GM23248 (cell line): ENCODE measurements around the gene FAM168A. TPM values are rescaled to one million over a fixed set of nuclear protein-coding genes. Genes with fewer than 3 reads are reported as not detected.

Source experiments
- DNase-seq: peaks from one replicate; pipeline ENCODE4 v3.0.0-alpha.2; 2015
- H2AFZ ChIP-seq: fragments of 200-600 bp; sonication (generic); 2 replicates; pipeline ENCODE4 v1.6.1; 2016; ENCODE audit warnings: antibody characterized with exemption
- H3F3A ChIP-seq: fragments of 200-600 bp; sonication (generic); 2 replicates; pipeline ENCODE4 v1.6.1; 2016; ENCODE audit warnings: mild to moderate bottlenecking, antibody characterized with exemption, mixed run types; ENCODE audit not compliant: insufficient read depth
- H3K27ac ChIP-seq: fragments of 200-600 bp; sonication (generic); 2 replicates; pipeline ENCODE4 v1.5.1; 2016; ENCODE audit warnings: mild to moderate bottlenecking
- H3K27me3 ChIP-seq: fragments of 200-600 bp; sonication (generic); replicated peaks from 2 replicates; pipeline ENCODE4 v1.6.1; 2016; ENCODE audit warnings: mild to moderate bottlenecking; ENCODE audit not compliant: insufficient read depth
- H3K36me3 ChIP-seq: fragments of 200-600 bp; sonication (generic); 2 replicates; pipeline ENCODE4 v1.6.1; 2016; ENCODE audit warnings: low read depth, mild to moderate bottlenecking
- H3K4me1 ChIP-seq: fragments of 200-600 bp; sonication (generic); 2 replicates; pipeline ENCODE4 v1.6.1; 2016; ENCODE audit warnings: mild to moderate bottlenecking; ENCODE audit not compliant: insufficient read depth
- H3K4me2 ChIP-seq: fragments of 200-600 bp; sonication (generic); one replicate; pipeline ENCODE4 v1.6.1; 2016; ENCODE audit warnings: mild to moderate bottlenecking; ENCODE audit not compliant: unreplicated experiment
- H3K4me3 ChIP-seq: fragments of 200-600 bp; sonication (generic); 2 replicates; pipeline ENCODE4 v1.5.1; 2016; ENCODE audit warnings: mild to moderate bottlenecking
- H3K79me2 ChIP-seq: fragments of 200-600 bp; sonication (generic); 2 replicates; pipeline ENCODE4 v1.6.1; 2016; ENCODE audit warnings: mild to moderate bottlenecking; ENCODE audit not compliant: insufficient read depth
- H3K9ac ChIP-seq: fragments of 200-600 bp; sonication (generic); 2 replicates; pipeline ENCODE4 v1.6.1; 2016; ENCODE audit warnings: mild to moderate bottlenecking
- H3K9me2 ChIP-seq: fragments of 200-600 bp; sonication (generic); 2 replicates; pipeline ENCODE4 v1.6.1; 2016; ENCODE audit warnings: mixed run types, mild to moderate bottlenecking, moderate library complexity; ENCODE audit not compliant: insufficient read depth
- H3K9me3 ChIP-seq: fragments of 200-600 bp; sonication (generic); one replicate; pipeline ENCODE4 v1.6.1; 2017; ENCODE audit warnings: low read depth
- H4K20me1 ChIP-seq: fragments of 200-600 bp; sonication (generic); 2 replicates; pipeline ENCODE4 v1.6.0; 2016; ENCODE audit not compliant: insufficient read depth
- EZH2 ChIP-seq: fragments of 200-600 bp; sonication (generic); IDR thresholded peaks from 2 replicates; pipeline ENCODE4 v1.6.1; 2018; ENCODE audit warnings: antibody characterized with exemption, mild to moderate bottlenecking; ENCODE audit not compliant: insufficient read depth, poor library complexity, severe bottlenecking
- EZH2phosphoT487 ChIP-seq: fragments of 200-600 bp; sonication (generic); IDR thresholded peaks from 2 replicates; pipeline ENCODE4 v1.6.1; 2018; ENCODE audit warnings: antibody characterized with exemption, moderate library complexity, mild to moderate bottlenecking, low read depth; ENCODE audit not compliant: insufficient read depth
- WGBS, 2 experiments: methylation state at CpG; one replicate each; pipeline ENCODE4 v1.1.6; 2015 to 2017; ENCODE audit warnings: low lambda C conversion rate in 2 of 2, low coverage in 1 of 2; ENCODE audit errors: missing lambda C conversion rate in 2 of 2; 5-methylcytosine and 5-hydroxymethylcytosine counted together
- in situ Hi-C: fragments of 300-500 bp; cut with MboI; formaldehyde crosslinking; loops from 2 replicates; pipeline ENCODE4 v1.15.0; 2020
- polyA plus RNA-seq: library from polyadenylated mRNA; unstranded; fragments of >200 nt; fragmentation: Nextera tagmentation; extraction: Ambion mirVana; gene quantifications from 2 replicates; pipeline ENCODE4 v1.2.1, GENCODE V29; 2016
- total RNA-seq: library from RNA; depleted of rRNA; stranded (reverse); fragments of >200 nt; shearing (Covaris generic); gene quantifications from 2 replicates; pipeline ENCODE4 v1.2.3, GENCODE V29; 2014

Gene FAM168A
- total and polyA plus RNA-seq, 2 experiments from 2014 or later: 9.1 to 26.4 TPM

GRCh38 chr11:73506038-73506437 is 91.9 kb downstream of the FAM168A start:
- Histone ChIP-seq H3K79me2 (peaks cover 81% of the 10 kb centered on the region), H3K9me3 (no peaks in the 10 kb centered on the region), H3K4me3 (no peak overlapping the region), H3K9ac (no peak overlapping the region), H3K9me2 (no peaks in the 10 kb centered on the region), H2AFZ (no peak overlapping the region), H3K36me3 (no peaks in the 10 kb centered on the region), H3K4me2 (no peak overlapping the region), H3K27me3 (no peaks in the 10 kb centered on the region), H4K20me1 (no peaks in the 10 kb centered on the region), H3K27ac (no peak overlapping the region), H3F3A (no peaks in the 10 kb centered on the region), H3K4me1 (peaks cover 9% of the 10 kb centered on the region)
- in situ Hi-C loops: no loop called here
- WGBS, 2 experiments: 98 to 100% methylated on average over 2 of the region's 2 CpGs
- TF ChIP-seq EZH2 (no peak), EZH2phosphoT487 (no peak)
- no peak for DNase-seq

GRCh38 chr11:73498343-73498742 is 99.6 kb downstream of the FAM168A start:
- no peaks in the 10 kb centered on the region for H3K9me3 ChIP-seq
- no peak overlapping the region for H3K9ac ChIP-seq
- WGBS, 2 experiments: 87 to 89% methylated on average over 6 of the region's 6 CpGs
- H3K4me3 ChIP-seq: no peak overlapping the region
- no peak for DNase-seq
- H3K36me3 ChIP-seq: no peaks in the 10 kb centered on the region
- in situ Hi-C loops: no loop called here
- no peaks in the 10 kb centered on the region for H4K20me1 ChIP-seq
- no peaks in the 10 kb centered on the region for H3K27me3 ChIP-seq
- H3F3A ChIP-seq: peaks cover 17% of the 10 kb centered on the region
- no peak overlapping the region for H2AFZ ChIP-seq
- H3K9me2 ChIP-seq: no peaks in the 10 kb centered on the region
- no peak overlapping the region for H3K4me2 ChIP-seq
- no peak overlapping the region for H3K27ac ChIP-seq
- no peak for TF ChIP-seq EZH2
- TF ChIP-seq EZH2phosphoT487: no peak
- H3K79me2 ChIP-seq: peaks cover 93% of the 10 kb centered on the region
- peaks cover 15% of the 10 kb centered on the region for H3K4me1 ChIP-seq

DNA sequence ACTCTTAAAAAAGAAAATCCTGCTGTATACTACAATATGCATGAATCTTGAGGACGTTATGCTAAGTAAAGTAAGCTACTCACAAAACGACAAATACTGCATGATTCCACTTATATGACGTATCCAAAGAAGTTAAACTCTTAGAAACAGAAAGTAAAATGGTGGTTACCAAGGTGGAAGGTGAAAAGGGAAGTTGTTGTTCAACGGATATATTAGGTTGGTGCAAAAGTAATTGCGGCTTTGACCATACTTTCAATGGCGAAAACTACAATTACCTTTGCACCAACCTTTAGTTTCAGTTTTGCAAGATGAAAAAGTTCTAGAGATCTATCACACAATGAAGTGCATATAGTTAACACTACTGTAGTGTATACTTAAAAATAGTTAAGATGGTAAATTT is 101.8 kb downstream of the FAM168A start:
- Histone ChIP-seq H3K4me3 (no peak overlapping the region), H3F3A (peaks cover 17% of the 10 kb centered on the region), H3K4me1 (peaks cover 18% of the 10 kb centered on the region), H3K36me3 (no peaks in the 10 kb centered on the region), H3K27me3 (no peaks in the 10 kb centered on the region), H3K79me2 (peaks cover 93% of the 10 kb centered on the region), H3K9ac (no peak overlapping the region), H2AFZ (no peak overlapping the region), H3K27ac (no peak overlapping the region), H3K9me2 (no peaks in the 10 kb centered on the region; the same call in 1 of the 2 replicates), H3K9me3 (no peaks in the 10 kb centered on the region), H3K4me2 (no peak overlapping the region), H4K20me1 (peaks cover 5% of the 10 kb centered on the region; the same call in 1 of the 2 replicates)
- no peak for DNase-seq
- no peak for TF ChIP-seq EZH2
- no peak for TF ChIP-seq EZH2phosphoT487
- WGBS, 2 experiments: 96 to 99% methylated on average over 6 of the region's 6 CpGs
- in situ Hi-C loops: no loop called here

DNA sequence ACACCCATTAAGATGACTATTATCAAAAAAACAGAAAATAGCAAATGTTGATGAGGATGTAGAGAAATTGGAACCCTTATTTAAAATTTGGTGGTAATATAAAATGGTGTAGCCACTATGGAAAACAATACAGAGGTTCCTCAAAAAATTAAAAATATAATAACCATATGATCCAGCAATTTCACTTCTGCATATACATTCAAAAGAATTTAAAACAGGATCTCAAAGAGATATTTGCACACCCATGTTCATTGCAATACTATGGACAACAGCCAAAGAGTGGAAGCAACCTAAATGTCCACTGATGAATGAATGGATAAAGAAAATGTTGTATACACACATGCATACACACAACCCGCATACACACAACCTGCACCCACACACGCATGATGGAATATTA is 102.2 kb downstream of the FAM168A start:
- Histone ChIP-seq H3F3A (peaks cover 17% of the 10 kb centered on the region), H3K27me3 (no peaks in the 10 kb centered on the region), H4K20me1 (peaks cover 7% of the 10 kb centered on the region; the same call in 1 of the 2 replicates), H3K27ac (no peak overlapping the region), H3K9ac (no peak overlapping the region), H3K4me3 (no peak overlapping the region), H3K9me2 (no peaks in the 10 kb centered on the region; the same call in 1 of the 2 replicates), H2AFZ (no peak overlapping the region), H3K4me2 (no peak overlapping the region), H3K79me2 (peaks cover 93% of the 10 kb centered on the region), H3K4me1 (peaks cover 22% of the 10 kb centered on the region), H3K9me3 (no peaks in the 10 kb centered on the region), H3K36me3 (no peaks in the 10 kb centered on the region)
- no peak for TF ChIP-seq EZH2phosphoT487
- TF ChIP-seq EZH2: no peak
- WGBS, 2 experiments: 100% methylated on average over 2 of the region's 2 CpGs
- DNase-seq: no peak
- in situ Hi-C loops: no loop called here
